GM12878 (cell line): ENCODE results near the gene FGD3. TPM values are rescaled to one million over a fixed set of nuclear protein-coding genes. Genes with fewer than 3 reads are reported as not detected.

Experiments
- ATAC-seq: fragments of 200-7000 bp; cut with Tn5 transposase; 3 replicates; pipeline ENCODE4 v1.9.1; 2020; ENCODE audit warnings: mild to moderate bottlenecking, moderate library complexity
- BruUV-seq: library from RNA; stranded (reverse); fragments of 400-500 nt; replicated peaks from 2 replicates; lab custom pipeline; 2021; lab: Mats Ljungman, UMichigan
- CTCF ChIA-PET: fragments of 300-600 bp; sonication (Branson Sonifier 250); formaldehyde crosslinking; extraction: SDS; loops from one replicate; lab custom pipeline; 2021; ENCODE audit warnings: inconsistent platforms; lab: Yijun Ruan, JAX
- POLR2A ChIA-PET: fragments of 350-600 bp; formaldehyde crosslinking; extraction: SDS; loops from one replicate; lab custom pipeline; 2021; ENCODE audit warnings: inconsistent platforms; lab: Charles Lee
- RAD21 ChIA-PET: fragments of 300-600 bp; sonication (Branson Sonifier 250); formaldehyde crosslinking; loops from one replicate; lab custom pipeline; 2023; ENCODE audit warnings: antibody characterized with exemption; ENCODE audit not compliant: unreplicated experiment; lab: Charles Lee
- SMC1A ChIA-PET: fragments of 300-600 bp; sonication (Branson Sonifier 250); formaldehyde crosslinking; loops from one replicate; lab custom pipeline; 2023; ENCODE audit not compliant: unreplicated experiment, uncharacterized antibody; lab: Charles Lee
- DNase-seq: peaks from one replicate; pipeline ENCODE4 v3.0.0-alpha.2; 2011; ENCODE audit warnings: low read depth, low spot score
- FAIRE-seq: peaks from 3 replicates; lab custom pipeline; 2011; peaks lifted over from hg19 to GRCh38; lab: Jason Lieb, UNC
- H2AFZ ChIP-seq: 2 replicates; pipeline ENCODE4 v1.6.0; 2011; ENCODE audit warnings: low read depth, low read length, control low read depth; ENCODE audit not compliant: control insufficient read depth
- H3K27ac ChIP-seq: 2 replicates; pipeline ENCODE4 v1.5.1; 2011; ENCODE audit warnings: control low read depth; ENCODE audit not compliant: control insufficient read depth, insufficient read depth
- H3K27me3 ChIP-seq, 2 experiments: replicated peaks in 1 of 2; 2 replicates each; pipeline versions ENCODE4 v1.6.0 to v1.6.1; 2011; ENCODE audit warnings: low read length in 1 of 2; ENCODE audit not compliant: control insufficient read depth in 2 of 2, insufficient read depth in 2 of 2
- H3K36me3 ChIP-seq, 2 experiments: 2 replicates each; pipeline ENCODE4 v1.5.1; 2011; ENCODE audit warnings: low read length in 1 of 2; ENCODE audit not compliant: control insufficient read depth in 2 of 2, insufficient read depth in 2 of 2
- H3K4me1 ChIP-seq: 2 replicates; pipeline ENCODE4 v1.6.1; 2011; ENCODE audit warnings: mild to moderate bottlenecking, low read length, moderate library complexity, mixed read lengths; ENCODE audit not compliant: control insufficient read depth, insufficient read depth
- H3K4me2 ChIP-seq: 2 replicates; pipeline ENCODE4 v1.6.0; 2011; ENCODE audit warnings: control low read depth; ENCODE audit not compliant: control insufficient read depth, insufficient read depth
- H3K4me3 ChIP-seq: fragments of 200-600 bp; sonication (generic); 2 replicates; pipeline ENCODE4 v1.5.1; 2016
- H3K79me2 ChIP-seq: 2 replicates; pipeline ENCODE4 v1.6.0; 2011; ENCODE audit warnings: low read length; ENCODE audit not compliant: control insufficient read depth, insufficient read depth
- H3K9ac ChIP-seq: 2 replicates; pipeline ENCODE4 v1.8.0; 2011; ENCODE audit warnings: low read length, control low read depth, mixed read lengths; ENCODE audit not compliant: control insufficient read depth, insufficient read depth
- H3K9me3 ChIP-seq: replicated peaks from 3 replicates; pipeline ENCODE4 v1.5.1; 2011; ENCODE audit warnings: mild to moderate bottlenecking, low read length; ENCODE audit not compliant: control insufficient read depth, insufficient read depth
- H4K20me1 ChIP-seq: 2 replicates; pipeline ENCODE4 v1.6.0; 2011; ENCODE audit not compliant: control insufficient read depth, insufficient read depth
- BRCA1 ChIP-seq: IDR thresholded peaks from 2 replicates; pipeline ENCODE4 v1.6.1; 2011; ENCODE audit warnings: low read depth, low read length, improper control_type of control experiment
- CREB1 ChIP-seq: IDR thresholded peaks from 2 replicates; pipeline ENCODE4 v1.6.1; 2012; ENCODE audit warnings: low read depth, mild to moderate bottlenecking, inconsistent platforms
- E4F1 ChIP-seq: fragments of 450-650 bp; IDR thresholded peaks from 2 replicates; pipeline ENCODE4 v1.6.1; 2018; ENCODE audit warnings: borderline replicate concordance, mild to moderate bottlenecking; ENCODE audit not compliant: partially characterized antibody
- IRF5 ChIP-seq: fragments of 450-650 bp; IDR thresholded peaks from 2 replicates; pipeline ENCODE4 v1.6.1; 2017; ENCODE audit warnings: borderline replicate concordance
- KLF5 ChIP-seq: fragments of 450-650 bp; IDR thresholded peaks from 2 replicates; pipeline ENCODE4 v1.6.1; 2014; ENCODE audit warnings: mild to moderate bottlenecking; ENCODE audit not compliant: partially characterized antibody
- MEF2B ChIP-seq: fragments of 450-650 bp; IDR thresholded peaks from 2 replicates; pipeline ENCODE4 v1.6.1; 2018; ENCODE audit warnings: mild to moderate bottlenecking, moderate library complexity; ENCODE audit not compliant: partially characterized antibody, poor library complexity, severe bottlenecking
- MXI1 ChIP-seq: fragments of 150-350 bp; IDR thresholded peaks from 2 replicates; pipeline ENCODE4 v1.6.1; 2011; ENCODE audit warnings: low read depth, mild to moderate bottlenecking, inconsistent platforms, low read length, improper control_type of control experiment
- RFX5 ChIP-seq: IDR thresholded peaks from 2 replicates; pipeline ENCODE4 v1.6.1; 2011; ENCODE audit warnings: low read depth, low read length, improper control_type of control experiment
- SIX5 ChIP-seq: IDR thresholded peaks from 2 replicates; pipeline ENCODE4 v1.6.1; 2011; ENCODE audit warnings: mild to moderate bottlenecking, low read depth, low read length, moderate library complexity; ENCODE audit not compliant: severe bottlenecking
- SP1 ChIP-seq: IDR thresholded peaks from one replicate; pipeline ENCODE4 v1.6.1; 2011; ENCODE audit warnings: low read depth, low read length
- STAT3 ChIP-seq: IDR thresholded peaks from 2 replicates; pipeline ENCODE4 v1.6.1; 2011; ENCODE audit warnings: low read depth, low read length, improper control_type of control experiment
- ZNF592 ChIP-seq: fragments of 450-650 bp; IDR thresholded peaks from 2 replicates; pipeline ENCODE4 v1.6.1; 2017; ENCODE audit warnings: mild to moderate bottlenecking, moderate library complexity
- WGBS: methylation state at CpG from one replicate; pipeline ENCODE4 v1.1.6; 2016; ENCODE audit warnings: low lambda C conversion rate; ENCODE audit not compliant: insufficient replicate concordance, insufficient coverage; ENCODE audit errors: missing lambda C conversion rate; 5-methylcytosine and 5-hydroxymethylcytosine counted together
- in situ Hi-C: fragments of 300-500 bp; cut with MboI; formaldehyde crosslinking; loops from 9 replicates; pipeline ENCODE4 v1.14.3; 2018; ENCODE audit warnings: mixed read lengths
- intact Hi-C: fragments of 100-400 bp; cut with micrococcal nuclease; formaldehyde crosslinking; loops from one replicate; pipeline ENCODE4 v1.14.2; 2022; ENCODE audit not compliant: unreplicated experiment
- polyA plus RNA-seq, 11 experiments: library from polyadenylated mRNA; depleted of rRNA in 4 of 11; unstranded in 6 of 11; stranded (reverse) in 5 of 11; fragments of >200 nt; fragmentation: Nextera tagmentation in 4 of 11; fragmentation: Illumina TruSeq in 1 of 11; extraction: Ambion mirVana in 4 of 11; extraction: Trizol in 1 of 11; gene quantifications; 1 replicate in 1 of 11; 2 replicates in 10 of 11; pipeline versions ENCODE4 v1.2.1 to v1.2.3, GENCODE V29; 2011 to 2016; ENCODE audit warnings: inconsistent platforms in 2 of 11, missing spikeins in 2 of 11, low read depth in 1 of 11
- total RNA-seq, 4 experiments: library from RNA; depleted of rRNA in 3 of 4; stranded (reverse); fragments of >200 nt in 3 of 4; fragmentation: Illumina TruSeq in 1 of 4; extraction: Trizol in 1 of 4; gene quantifications; 2 replicates each; pipeline versions ENCODE4 v1.2.1 to v1.2.3, GENCODE V29; 2013 to 2021

Gene FGD3
- total and polyA plus RNA-seq, 10 of the 15 experiments (the other 5 are each of a cell fraction or from before 2014, with no cell fraction given) = 0.26 to 18.1 (median 12.4) TPM

GRCh38 chr9:93039976-93040375, 92.7 kb downstream of the FGD3 start (continued):
- TF ChIP-seq E4F1 (no peak), MEF2B (no peak), KLF5 (no peak), MXI1 (no peak), RFX5 (no peak), SIX5 (no peak)
- TF ChIP-seq, all 136 proteins: peak for 0

GRCh38 chr9:93040409-93040808, 93.1 kb downstream of the FGD3 start:
- intact Hi-C loops = no loop called here
- no peak for FAIRE-seq
- TF ChIP-seq ZNF592 (no peak), CREB1 (no peak), IRF5 (no peak), SP1 (no peak), BRCA1 (no peak), STAT3 (no peak)

More at GRCh38 chr9:93040409-93040808, 93.1 kb downstream of the FGD3 start:
- Histone ChIP-seq H3K9me3 (no peaks in the 10 kb centered on the region), H2AFZ (no peak overlapping the region), H3K27me3 (no peaks in the 10 kb centered on the region), H3K79me2 (no peaks in the 10 kb centered on the region), H3K27ac (no peak overlapping the region), H3K9ac (no peak overlapping the region), H3K4me3 (no peak overlapping the region), H4K20me1 (no peaks in the 10 kb centered on the region), H3K4me1 (no peaks in the 10 kb centered on the region), H3K4me2 (no peak overlapping the region), H3K36me3 (peaks cover 0 to 2% of the 10 kb centered on the region in 2 experiments; a peak in 3 of 4 replicates)
- ChIA-PET SMC1A (no interaction called here), RAD21 (no interaction called here), POLR2A (interaction anchor here (1.0 kb wide), 1 partner anchor 20 kb away, joined by 3 read pairs; no protein-coding TSS in a partner anchor), CTCF (no interaction called here)
- in situ Hi-C loops = no loop called here
- WGBS = 91% methylated on average over 7 of the region's 7 CpGs
- ATAC-seq (no peak), DNase-seq (no peak)
- BruUV-seq = no TSS peak
